HepG2 (cell line): ENCODE results near the gene TPPP2. TPM values are rescaled to one million over a fixed set of nuclear protein-coding genes. Genes with fewer than 3 reads are reported as not detected.

ENCODE experiments used
- ATAC-seq: fragments of 200-7000 bp; cut with Tn5 transposase; 3 replicates; pipeline ENCODE4 v1.9.1; 2020; ENCODE audit warnings: mild to moderate bottlenecking, moderate library complexity
- BruUV-seq: library from RNA; stranded (reverse); fragments of 400-500 nt; replicated peaks from 2 replicates; lab custom pipeline; 2021; lab: Mats Ljungman, UMichigan
- CTCF ChIA-PET: fragments of 300-600 bp; formaldehyde crosslinking; extraction: SDS; loops from one replicate; lab custom pipeline; 2021; ENCODE audit warnings: low total read pairs, inconsistent platforms, low intra/inter-chr PET ratio; lab: Yijun Ruan, JAX
- POLR2A ChIA-PET: fragments of 350-600 bp; sonication (Branson Sonifier 250); formaldehyde crosslinking; loops from one replicate; lab custom pipeline; 2020; ENCODE audit warnings: antibody characterized with exemption, inconsistent platforms; lab: Yijun Ruan, JAX
- DNase-seq: peaks from one replicate; pipeline ENCODE4 v3.0.0-alpha.2; 2015; ENCODE audit warnings: low spot score
- FAIRE-seq: peaks from 3 replicates; lab custom pipeline; 2011; peaks lifted over from hg19 to GRCh38; lab: Jason Lieb, UNC
- H2AFZ ChIP-seq: one replicate; pipeline ENCODE4 v1.6.1; 2011; ENCODE audit warnings: low read length, inconsistent platforms
- H3K27ac ChIP-seq: fragments of 300-600 bp; 3 replicates; pipeline ENCODE4 v1.8.0; 2011; ENCODE audit warnings: mixed run types, mild to moderate bottlenecking, mixed read lengths, low read length, inconsistent platforms; ENCODE audit not compliant: insufficient read depth; ENCODE audit errors: extremely low read length
- H3K27me3 ChIP-seq, 2 experiments: fragments of 200-600 bp in 1 of 2; 2 replicates in 1 of 2; 3 replicates in 1 of 2; pipeline versions ENCODE4 v1.6.0 to v1.8.0; 2011; ENCODE audit warnings: low read length in 2 of 2, mild to moderate bottlenecking in 2 of 2, moderate library complexity in 2 of 2, inconsistent platforms in 1 of 2; ENCODE audit not compliant: insufficient read depth in 2 of 2, control insufficient read depth in 1 of 2
- H3K36me3 ChIP-seq, 2 experiments: fragments of 200-600 bp in 1 of 2; replicated peaks in 1 of 2; 2 replicates in 1 of 2; 3 replicates in 1 of 2; pipeline versions ENCODE4 v1.5.1 to v1.8.0; 2011; ENCODE audit warnings: low read length in 2 of 2, inconsistent platforms in 1 of 2; ENCODE audit not compliant: insufficient read depth in 2 of 2, control insufficient read depth in 1 of 2
- H3K4me1 ChIP-seq: 2 replicates; pipeline ENCODE4 v1.5.1; 2012; ENCODE audit warnings: low read length, inconsistent platforms; ENCODE audit not compliant: insufficient read depth
- H3K4me2 ChIP-seq: 2 replicates; pipeline ENCODE4 v1.6.0; 2011; ENCODE audit warnings: low read depth, low read length, inconsistent platforms
- H3K4me3 ChIP-seq, 3 experiments: fragments of 200-600 bp in 1 of 3; sonication (generic), shearing (Covaris generic) in 1 of 3; replicated peaks in 1 of 3; 2 replicates each; pipeline ENCODE4 v1.5.1; 2011 to 2016; ENCODE audit warnings: low read length in 3 of 3, inconsistent platforms in 2 of 3, low read depth in 2 of 3, mild to moderate bottlenecking in 2 of 3, control low read depth in 1 of 3, mixed read lengths in 1 of 3; ENCODE audit not compliant: insufficient read depth in 1 of 3
- H3K79me2 ChIP-seq: one replicate; pipeline ENCODE4 v1.6.1; 2011; ENCODE audit warnings: low read length, inconsistent platforms; ENCODE audit not compliant: insufficient read depth
- H3K9ac ChIP-seq: 2 replicates; pipeline ENCODE4 v1.6.0; 2011; ENCODE audit warnings: mild to moderate bottlenecking, low read depth, low read length, inconsistent platforms; ENCODE audit not compliant: insufficient read depth
- H3K9me3 ChIP-seq: 2 replicates; pipeline ENCODE4 v1.5.1; 2012; ENCODE audit warnings: mild to moderate bottlenecking, low read length
- H4K20me1 ChIP-seq: 2 replicates; pipeline ENCODE4 v1.6.0; 2011; ENCODE audit warnings: inconsistent platforms, mild to moderate bottlenecking, low read length, moderate library complexity; ENCODE audit not compliant: insufficient read depth
- CBX2 ChIP-seq, 2 experiments: fragments of 200-600 bp in 1 of 2; sonication (generic); formaldehyde crosslinking in 1 of 2; IDR thresholded peaks; 2 replicates each; pipeline versions ENCODE4 v1.7.0 to v1.8.1; 2018 to 2022; ENCODE audit warnings: low read depth in 2 of 2, low read length in 1 of 2, mild to moderate bottlenecking in 1 of 2, missing genetic modification reagents in 1 of 2
- FOXA1 ChIP-seq, 2 experiments: fragments of 450-650 bp in 1 of 2; sonication (generic) in 1 of 2; formaldehyde crosslinking in 1 of 2; IDR thresholded peaks; 2 replicates each; pipeline versions ENCODE4 v1.4.0 to v1.6.1; 2016 to 2020; ENCODE audit warnings: missing genetic modification reagents in 1 of 2
- HHEX ChIP-seq: IDR thresholded peaks from 2 replicates; pipeline ENCODE4 v1.6.1; 2016; ENCODE audit warnings: control low read depth
- IKZF5 ChIP-seq: IDR thresholded peaks from 2 replicates; pipeline ENCODE4 v1.6.1; 2018; ENCODE audit warnings: missing genetic modification reagents, mild to moderate bottlenecking, missing compliant biosample characterization
- MEF2D ChIP-seq: sonication (generic); formaldehyde crosslinking; IDR thresholded peaks from 2 replicates; pipeline ENCODE4 v1.5.1; 2020; ENCODE audit warnings: mild to moderate bottlenecking, missing genetic modification reagents
- SMAD9 ChIP-seq: sonication (generic); formaldehyde crosslinking; IDR thresholded peaks from 2 replicates; pipeline ENCODE4 v1.5.1; 2020; ENCODE audit warnings: mild to moderate bottlenecking, missing genetic modification reagents
- ZFP82 ChIP-seq: sonication (generic); formaldehyde crosslinking; IDR thresholded peaks from 2 replicates; pipeline ENCODE4 v1.5.1; 2020; ENCODE audit warnings: mild to moderate bottlenecking, missing genetic modification reagents, borderline replicate concordance
- ZNF746 ChIP-seq: sonication (generic); formaldehyde crosslinking; IDR thresholded peaks from 2 replicates; pipeline ENCODE4 v1.8.0; 2022; ENCODE audit warnings: mild to moderate bottlenecking, missing genetic modification reagents
- ZNF780A ChIP-seq: sonication (generic); formaldehyde crosslinking; IDR thresholded peaks from 2 replicates; pipeline ENCODE4 v1.8.0; 2022; ENCODE audit warnings: mild to moderate bottlenecking, missing genetic modification reagents, moderate library complexity
- ZNF850 ChIP-seq: sonication (generic); formaldehyde crosslinking; conservative IDR thresholded peaks from 2 replicates; pipeline ENCODE4 v1.9.0; 2021; ENCODE audit warnings: mild to moderate bottlenecking, missing genetic modification reagents
- WGBS: methylation state at CpG from one replicate; pipeline ENCODE4 v1.1.6; 2017; ENCODE audit warnings: low lambda C conversion rate; 5-methylcytosine and 5-hydroxymethylcytosine counted together
- in situ Hi-C: cut with HindIII; loops from 2 replicates; pipeline ENCODE4 v1.10.0; 2017; ENCODE audit warnings: low pct_unique_long_range_greater_than_20kb; ENCODE audit not compliant: extremely low pct_ligation_motif_present
- intact Hi-C: fragments of 100-400 bp; cut with micrococcal nuclease; formaldehyde crosslinking; loops from one replicate; pipeline ENCODE4 v1.10.0; 2022; ENCODE audit not compliant: unreplicated experiment
- polyA plus RNA-seq, 8 experiments: library from polyadenylated mRNA; depleted of rRNA in 3 of 8; stranded (reverse) in 7 of 8; unstranded in 1 of 8; fragments of >200 nt; fragmentation: Illumina TruSeq in 4 of 8; extraction: Trizol in 4 of 8; gene quantifications; 2 replicates each; pipeline versions ENCODE4 v1.2.1 to v1.2.3, GENCODE V29; 2011 to 2016; ENCODE audit warnings: low read depth in 4 of 8, missing spikeins in 1 of 8, mixed read lengths in 1 of 8; ENCODE audit not compliant: insufficient read depth in 1 of 8
- total RNA-seq, 5 experiments: library from RNA; depleted of rRNA; stranded (reverse); fragments of >200 nt; fragmentation: Illumina TruSeq; extraction: Trizol; gene quantifications; 2 replicates each; pipeline ENCODE4 v1.2.3, GENCODE V29; 2016; ENCODE audit warnings: low read depth in 1 of 5
- TF ChIP-seq, protein P1 (sequence below): sonication (generic); formaldehyde crosslinking; IDR thresholded peaks from 2 replicates; pipeline ENCODE4 v1.4.0; 2020; ENCODE audit warnings: mild to moderate bottlenecking, missing genetic modification reagents
- TF ChIP-seq, protein P2 (sequence below): IDR thresholded peaks from 2 replicates; pipeline ENCODE4 v1.4.0; 2020; ENCODE audit warnings: mild to moderate bottlenecking, missing genetic modification reagents

The TPPP2 gene
- total and polyA plus RNA-seq, 2 of the 13 experiments (the other 11 are each of a cell fraction or from before 2014, with no cell fraction given), result 0.58 to 4.2 TPM

GRCh38 chr14:20989787-20990600 is 40.0 kb upstream of the TPPP2 start, which contains the start of gene METTL17:
METTL17 (plus strand) TSS chr14:20989980; CDS start chr14:20990003, 23 bp downstream.
- BruUV-seq, result TSS peak; percentile 70
- Histone ChIP-seq H3K4me2 (peak within 1 kb of the TSS; percentile 77), H2AFZ (peak within 1 kb of the TSS; percentile 77), H3K9ac (peak within 1 kb of the TSS; percentile 78), H3K4me1 (peaks cover 26% of the 10 kb centered on the region), H3K4me3 (peak within 1 kb of the TSS; percentile 72 to 94 (median 85)), H3K9me3 (no peaks in the 10 kb centered on the region), H4K20me1 (0 out of 2 replicates have a peak, but pooled peaks cover 3% of the 10 kb centered on the region), H3K36me3 (peaks cover 16 to 30% of the 10 kb centered on the region in 2 experiments), H3K27me3 (no peaks in the 10 kb centered on the region; a peak in 2 of 5 replicates), H3K79me2 (peaks cover 13% of the 10 kb centered on the region), H3K27ac (peak within 1 kb of the TSS; percentile 76)
- intact Hi-C loops, result no loop called here
- in situ Hi-C loops, result loop anchor here (25.0 kb wide), 1 partner anchor 653 kb away; the partner anchor contains the start of genes CCNB1IP1 and PARP2
- under 1% methylated on average over 42 of the region's 42 CpGs for WGBS
- ChIA-PET CTCF (interaction anchor here (0.8 to 1.5 kb wide), 3 partner anchors 19 to 103 kb away, joined by 3 to 6 read pairs (median 4); no protein-coding TSS in a partner anchor), POLR2A (interaction anchor here (0.9 kb wide), 1 partner anchor 15 kb away, joined by 3 read pairs; no protein-coding TSS in a partner anchor)
- peak; percentile 67 for FAIRE-seq
- peak; percentile 98 for ATAC-seq
- peak; percentile 98 for DNase-seq
- TF ChIP-seq IKZF5 (CRISPR knock-in tag) (peak; percentile 81), ZNF850 (no peak), ZNF780A (CRISPR knock-in tag) (no peak), HHEX (no peak), ZFP82 (CRISPR knock-in tag) (peak; percentile 43; the same call in 1 of the 2 replicates), FOXA1 (IDR thresholded peaks at IDR 0.05) (no peak), FOXA1 (CRISPR knock-in tag; IDR thresholded peaks at IDR 0.05) (no peak; the same call in 1 of the 2 replicates), ZNF746 (CRISPR knock-in tag) (no peak), MEF2D (peak; percentile 24; the same call in 1 of the 2 replicates), CBX2 (IDR thresholded peaks at IDR 0.05; ENCODE audit: low read depth, low read length) (no peak), CBX2 (CRISPR knock-in tag; IDR thresholded peaks at IDR 0.05; ENCODE audit: low read depth) (0 out of 2 replicates have a peak, but pooled peaks have one; percentile 62), SMAD9 (no peak)
- TF ChIP-seq, protein P1, sequence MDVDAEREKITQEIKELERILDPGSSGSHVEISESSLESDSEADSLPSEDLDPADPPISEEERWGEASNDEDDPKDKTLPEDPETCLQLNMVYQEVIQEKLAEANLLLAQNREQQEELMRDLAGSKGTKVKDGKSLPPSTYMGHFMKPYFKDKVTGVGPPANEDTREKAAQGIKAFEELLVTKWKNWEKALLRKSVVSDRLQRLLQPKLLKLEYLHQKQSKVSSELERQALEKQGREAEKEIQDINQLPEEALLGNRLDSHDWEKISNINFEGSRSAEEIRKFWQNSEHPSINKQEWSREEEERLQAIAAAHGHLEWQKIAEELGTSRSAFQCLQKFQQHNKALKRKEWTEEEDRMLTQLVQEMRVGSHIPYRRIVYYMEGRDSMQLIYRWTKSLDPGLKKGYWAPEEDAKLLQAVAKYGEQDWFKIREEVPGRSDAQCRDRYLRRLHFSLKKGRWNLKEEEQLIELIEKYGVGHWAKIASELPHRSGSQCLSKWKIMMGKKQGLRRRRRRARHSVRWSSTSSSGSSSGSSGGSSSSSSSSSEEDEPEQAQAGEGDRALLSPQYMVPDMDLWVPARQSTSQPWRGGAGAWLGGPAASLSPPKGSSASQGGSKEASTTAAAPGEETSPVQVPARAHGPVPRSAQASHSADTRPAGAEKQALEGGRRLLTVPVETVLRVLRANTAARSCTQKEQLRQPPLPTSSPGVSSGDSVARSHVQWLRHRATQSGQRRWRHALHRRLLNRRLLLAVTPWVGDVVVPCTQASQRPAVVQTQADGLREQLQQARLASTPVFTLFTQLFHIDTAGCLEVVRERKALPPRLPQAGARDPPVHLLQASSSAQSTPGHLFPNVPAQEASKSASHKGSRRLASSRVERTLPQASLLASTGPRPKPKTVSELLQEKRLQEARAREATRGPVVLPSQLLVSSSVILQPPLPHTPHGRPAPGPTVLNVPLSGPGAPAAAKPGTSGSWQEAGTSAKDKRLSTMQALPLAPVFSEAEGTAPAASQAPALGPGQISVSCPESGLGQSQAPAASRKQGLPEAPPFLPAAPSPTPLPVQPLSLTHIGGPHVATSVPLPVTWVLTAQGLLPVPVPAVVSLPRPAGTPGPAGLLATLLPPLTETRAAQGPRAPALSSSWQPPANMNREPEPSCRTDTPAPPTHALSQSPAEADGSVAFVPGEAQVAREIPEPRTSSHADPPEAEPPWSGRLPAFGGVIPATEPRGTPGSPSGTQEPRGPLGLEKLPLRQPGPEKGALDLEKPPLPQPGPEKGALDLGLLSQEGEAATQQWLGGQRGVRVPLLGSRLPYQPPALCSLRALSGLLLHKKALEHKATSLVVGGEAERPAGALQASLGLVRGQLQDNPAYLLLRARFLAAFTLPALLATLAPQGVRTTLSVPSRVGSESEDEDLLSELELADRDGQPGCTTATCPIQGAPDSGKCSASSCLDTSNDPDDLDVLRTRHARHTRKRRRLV, result peak; percentile 72
- TF ChIP-seq, protein P2, sequence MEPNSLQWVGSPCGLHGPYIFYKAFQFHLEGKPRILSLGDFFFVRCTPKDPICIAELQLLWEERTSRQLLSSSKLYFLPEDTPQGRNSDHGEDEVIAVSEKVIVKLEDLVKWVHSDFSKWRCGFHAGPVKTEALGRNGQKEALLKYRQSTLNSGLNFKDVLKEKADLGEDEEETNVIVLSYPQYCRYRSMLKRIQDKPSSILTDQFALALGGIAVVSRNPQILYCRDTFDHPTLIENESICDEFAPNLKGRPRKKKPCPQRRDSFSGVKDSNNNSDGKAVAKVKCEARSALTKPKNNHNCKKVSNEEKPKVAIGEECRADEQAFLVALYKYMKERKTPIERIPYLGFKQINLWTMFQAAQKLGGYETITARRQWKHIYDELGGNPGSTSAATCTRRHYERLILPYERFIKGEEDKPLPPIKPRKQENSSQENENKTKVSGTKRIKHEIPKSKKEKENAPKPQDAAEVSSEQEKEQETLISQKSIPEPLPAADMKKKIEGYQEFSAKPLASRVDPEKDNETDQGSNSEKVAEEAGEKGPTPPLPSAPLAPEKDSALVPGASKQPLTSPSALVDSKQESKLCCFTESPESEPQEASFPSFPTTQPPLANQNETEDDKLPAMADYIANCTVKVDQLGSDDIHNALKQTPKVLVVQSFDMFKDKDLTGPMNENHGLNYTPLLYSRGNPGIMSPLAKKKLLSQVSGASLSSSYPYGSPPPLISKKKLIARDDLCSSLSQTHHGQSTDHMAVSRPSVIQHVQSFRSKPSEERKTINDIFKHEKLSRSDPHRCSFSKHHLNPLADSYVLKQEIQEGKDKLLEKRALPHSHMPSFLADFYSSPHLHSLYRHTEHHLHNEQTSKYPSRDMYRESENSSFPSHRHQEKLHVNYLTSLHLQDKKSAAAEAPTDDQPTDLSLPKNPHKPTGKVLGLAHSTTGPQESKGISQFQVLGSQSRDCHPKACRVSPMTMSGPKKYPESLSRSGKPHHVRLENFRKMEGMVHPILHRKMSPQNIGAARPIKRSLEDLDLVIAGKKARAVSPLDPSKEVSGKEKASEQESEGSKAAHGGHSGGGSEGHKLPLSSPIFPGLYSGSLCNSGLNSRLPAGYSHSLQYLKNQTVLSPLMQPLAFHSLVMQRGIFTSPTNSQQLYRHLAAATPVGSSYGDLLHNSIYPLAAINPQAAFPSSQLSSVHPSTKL (CRISPR knock-in tag), result peak; percentile 43
